Hepatocyte (in vitro differentiated cells): ENCODE data around the gene LGALSL. TPM values are rescaled to one million over a fixed set of nuclear protein-coding genes. Genes with fewer than 3 reads are reported as not detected.

ENCODE experiments used
- DNase-seq: peaks from one replicate; pipeline ENCODE4 v3.0.0-alpha.2; 2016; ENCODE audit warnings: low spot score
- H2AFZ ChIP-seq: fragments of 200-600 bp; sonication (generic); 2 replicates; pipeline ENCODE4 v1.6.0; 2016; ENCODE audit warnings: antibody characterized with exemption, mild to moderate bottlenecking
- H3K27ac ChIP-seq: fragments of 200-600 bp; sonication (generic); 2 replicates; pipeline ENCODE4 v1.5.1; 2016; ENCODE audit warnings: mild to moderate bottlenecking
- H3K27me3 ChIP-seq: fragments of 200-600 bp; sonication (generic); 2 replicates; pipeline ENCODE4 v1.6.1; 2016
- H3K36me3 ChIP-seq: fragments of 200-600 bp; sonication (generic); replicated peaks from 2 replicates; pipeline ENCODE4 v1.5.1; 2016; ENCODE audit warnings: low read depth; ENCODE audit not compliant: insufficient read depth
- H3K4me1 ChIP-seq: fragments of 200-600 bp; sonication (generic); 2 replicates; pipeline ENCODE4 v1.5.1; 2016; ENCODE audit warnings: mild to moderate bottlenecking, moderate library complexity; ENCODE audit not compliant: insufficient read depth
- H3K4me2 ChIP-seq: fragments of 200-600 bp; sonication (generic); 2 replicates; pipeline ENCODE4 v1.6.0; 2016
- H3K4me3 ChIP-seq: fragments of 200-600 bp; sonication (generic); 2 replicates; pipeline ENCODE4 v1.5.1; 2016; ENCODE audit warnings: mild to moderate bottlenecking
- H3K79me2 ChIP-seq: fragments of 200-600 bp; sonication (generic); 2 replicates; pipeline ENCODE4 v1.6.0; 2017; ENCODE audit warnings: mild to moderate bottlenecking
- H3K9me2 ChIP-seq: fragments of 200-600 bp; sonication (generic); replicated peaks from 2 replicates; pipeline ENCODE4 v1.6.0; 2017; ENCODE audit warnings: mild to moderate bottlenecking; ENCODE audit not compliant: insufficient read depth
- H3K9me3 ChIP-seq: fragments of 200-600 bp; sonication (generic); 2 replicates; pipeline ENCODE4 v1.5.1; 2016; ENCODE audit warnings: low read depth, mild to moderate bottlenecking
- H4K20me1 ChIP-seq: fragments of 200-600 bp; sonication (generic); 2 replicates; pipeline ENCODE4 v1.6.0; 2016; ENCODE audit warnings: mild to moderate bottlenecking; ENCODE audit not compliant: insufficient read depth, poor library complexity, severe bottlenecking
- EZH2 ChIP-seq: fragments of 200-600 bp; sonication (generic); IDR thresholded peaks from 2 replicates; pipeline ENCODE4 v1.6.1; 2016; ENCODE audit warnings: antibody characterized with exemption, mild to moderate bottlenecking, borderline replicate concordance
- EZH2phosphoT487 ChIP-seq: fragments of 200-600 bp; sonication (generic); IDR thresholded peaks from one replicate; pipeline ENCODE4 v1.6.1; 2018; ENCODE audit warnings: antibody characterized with exemption, mild to moderate bottlenecking, low read depth, moderate library complexity; ENCODE audit not compliant: unreplicated experiment, severe bottlenecking
- WGBS: methylation state at CpG from one replicate; pipeline ENCODE4 v1.1.6; 2016; ENCODE audit warnings: low lambda C conversion rate; ENCODE audit errors: missing lambda C conversion rate; 5-methylcytosine and 5-hydroxymethylcytosine counted together
- polyA plus RNA-seq: library from polyadenylated mRNA; unstranded; fragments of >200 nt; fragmentation: Nextera tagmentation; extraction: Ambion mirVana; gene quantifications from 2 replicates; pipeline ENCODE4 v1.2.1, GENCODE V29; 2016
- total RNA-seq: library from RNA; depleted of rRNA; stranded (reverse); fragments of >200 nt; gene quantifications from 2 replicates; pipeline ENCODE4 v1.2.3, GENCODE V29; 2014
- TF ChIP-seq, protein P1 (sequence below): fragments of 200-600 bp; sonication (generic); IDR thresholded peaks from 2 replicates; pipeline ENCODE4 v1.5.1; 2016; ENCODE audit warnings: antibody characterized with exemption, mild to moderate bottlenecking; ENCODE audit not compliant: poor library complexity

LGALSL gene
- total and polyA plus RNA-seq, 2 experiments from 2014 or later, result 30.7 to 44.6 TPM

DNA sequence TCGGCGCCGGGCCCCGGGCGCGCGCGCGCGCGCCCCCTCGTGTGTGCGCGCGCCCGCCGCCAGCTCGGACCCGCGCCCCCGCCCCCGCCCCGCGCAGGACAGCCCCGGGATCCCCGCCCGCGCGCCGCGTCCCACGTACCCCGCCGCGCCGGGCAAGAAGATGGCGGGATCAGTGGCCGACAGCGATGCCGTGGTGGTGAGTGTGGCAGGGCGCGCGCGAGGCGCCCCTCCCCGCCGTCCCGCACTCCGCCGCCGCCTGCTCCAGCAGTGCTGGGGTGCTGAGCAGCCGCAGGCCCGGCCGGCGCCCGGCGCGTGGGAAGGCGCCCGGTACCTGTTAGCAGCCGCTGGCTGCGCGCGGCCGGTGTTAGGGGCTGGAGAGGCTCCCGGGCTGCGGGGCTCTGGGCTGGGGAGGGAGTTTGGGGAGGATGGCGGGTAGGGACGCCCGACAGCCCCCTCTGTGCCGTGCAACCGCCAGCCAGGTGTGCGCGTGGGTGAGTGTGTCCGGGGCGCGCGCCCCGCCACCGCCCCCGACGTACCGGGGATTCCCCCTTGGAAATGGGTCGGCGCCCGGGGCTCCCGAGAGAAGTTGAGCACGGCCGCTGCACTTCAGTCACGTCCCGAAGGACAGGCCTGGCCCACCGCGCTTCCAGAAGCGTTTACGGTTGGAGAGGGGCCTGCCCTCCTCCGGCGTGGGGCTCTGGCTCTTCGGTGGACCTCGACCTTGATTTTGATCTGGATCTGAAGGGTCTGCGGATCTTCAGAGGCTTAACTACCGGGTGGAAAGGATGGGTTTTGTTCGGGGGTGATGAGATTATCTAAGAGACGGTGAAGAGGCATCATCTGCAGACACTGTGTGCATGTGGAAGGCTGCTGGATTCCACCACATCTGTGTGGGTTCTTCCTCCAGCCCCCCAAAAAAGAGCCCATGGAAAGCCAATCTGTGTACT is 697 bp downstream of the LGALSL start:
- Histone ChIP-seq H3K9me2 (no peaks in the 10 kb centered on the region), H2AFZ (peak overlapping the region; percentile 79), H3K27me3 (no peaks in the 10 kb centered on the region), H3K4me1 (peaks cover 4% of the 10 kb centered on the region), H3K36me3 (no peaks in the 10 kb centered on the region), H3K27ac (peak overlapping the region; percentile 98), H4K20me1 (no peaks in the 10 kb centered on the region), H3K4me2 (peak overlapping the region; percentile 80), H3K9me3 (no peaks in the 10 kb centered on the region), H3K79me2 (peaks cover 24% of the 10 kb centered on the region), H3K4me3 (peak overlapping the region; percentile 87)
- TF ChIP-seq, protein P1, sequence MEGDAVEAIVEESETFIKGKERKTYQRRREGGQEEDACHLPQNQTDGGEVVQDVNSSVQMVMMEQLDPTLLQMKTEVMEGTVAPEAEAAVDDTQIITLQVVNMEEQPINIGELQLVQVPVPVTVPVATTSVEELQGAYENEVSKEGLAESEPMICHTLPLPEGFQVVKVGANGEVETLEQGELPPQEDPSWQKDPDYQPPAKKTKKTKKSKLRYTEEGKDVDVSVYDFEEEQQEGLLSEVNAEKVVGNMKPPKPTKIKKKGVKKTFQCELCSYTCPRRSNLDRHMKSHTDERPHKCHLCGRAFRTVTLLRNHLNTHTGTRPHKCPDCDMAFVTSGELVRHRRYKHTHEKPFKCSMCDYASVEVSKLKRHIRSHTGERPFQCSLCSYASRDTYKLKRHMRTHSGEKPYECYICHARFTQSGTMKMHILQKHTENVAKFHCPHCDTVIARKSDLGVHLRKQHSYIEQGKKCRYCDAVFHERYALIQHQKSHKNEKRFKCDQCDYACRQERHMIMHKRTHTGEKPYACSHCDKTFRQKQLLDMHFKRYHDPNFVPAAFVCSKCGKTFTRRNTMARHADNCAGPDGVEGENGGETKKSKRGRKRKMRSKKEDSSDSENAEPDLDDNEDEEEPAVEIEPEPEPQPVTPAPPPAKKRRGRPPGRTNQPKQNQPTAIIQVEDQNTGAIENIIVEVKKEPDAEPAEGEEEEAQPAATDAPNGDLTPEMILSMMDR, result no peak
- TF ChIP-seq EZH2phosphoT487 (no peak), EZH2 (no peak)
- 1% methylated on average over 36 of the region's 103 CpGs for WGBS
- peak; percentile 82 for DNase-seq

DNA sequence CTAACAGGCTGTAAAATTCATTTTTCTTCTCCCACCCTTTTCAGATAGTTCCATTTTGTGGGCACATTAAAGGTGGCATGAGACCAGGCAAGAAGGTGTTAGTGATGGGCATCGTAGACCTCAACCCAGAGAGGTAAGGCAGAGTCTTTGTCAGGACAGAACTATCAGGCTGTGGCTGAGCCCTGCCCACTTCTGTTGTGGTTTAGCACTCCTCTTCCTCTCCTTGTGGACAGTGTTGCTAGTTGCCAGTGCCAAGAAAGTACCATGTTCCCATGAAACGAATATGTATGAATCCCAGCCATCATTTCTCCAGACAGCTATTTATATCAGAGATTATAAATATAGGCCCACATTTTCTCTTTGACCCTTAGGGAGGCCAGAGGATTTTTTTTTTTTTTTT is 1.6 kb downstream of the LGALSL start:
- Histone ChIP-seq H3K4me2 (peak overlapping the region; percentile 80), H3K9me3 (no peaks in the 10 kb centered on the region), H4K20me1 (no peaks in the 10 kb centered on the region), H3K36me3 (no peaks in the 10 kb centered on the region), H3K27me3 (no peaks in the 10 kb centered on the region), H3K79me2 (peaks cover 24% of the 10 kb centered on the region), H3K4me3 (peak overlapping the region; percentile 87), H3K9me2 (no peaks in the 10 kb centered on the region), H2AFZ (no peak overlapping the region), H3K27ac (peak overlapping the region; percentile 98), H3K4me1 (peaks cover 4% of the 10 kb centered on the region)
- WGBS, result 86% methylated on average over 2 of the region's 2 CpGs
- TF ChIP-seq EZH2, result no peak
- no peak for TF ChIP-seq EZH2phosphoT487
- TF ChIP-seq, protein P1, result no peak
- no peak for DNase-seq

DNA sequence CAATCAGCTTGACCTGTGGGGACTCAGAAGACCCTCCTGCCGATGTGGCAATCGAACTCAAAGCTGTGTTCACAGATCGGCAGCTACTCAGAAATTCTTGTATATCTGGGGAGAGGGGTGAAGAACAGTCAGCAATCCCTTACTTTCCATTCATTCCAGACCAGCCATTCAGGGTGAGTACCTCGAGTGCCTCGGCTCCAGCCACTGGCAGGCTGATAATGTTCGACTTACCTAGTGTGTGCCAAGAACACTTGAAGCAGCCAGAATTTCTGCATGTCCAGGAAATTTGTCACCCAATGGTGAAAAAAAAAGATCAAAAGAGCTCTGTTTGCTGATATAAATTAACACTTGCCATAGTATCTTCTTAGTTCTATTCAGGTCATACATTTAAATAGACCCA is 2.3 kb downstream of the LGALSL start:
- Histone ChIP-seq H4K20me1 (no peaks in the 10 kb centered on the region), H3K27me3 (no peaks in the 10 kb centered on the region), H3K36me3 (no peaks in the 10 kb centered on the region), H3K4me3 (no peak overlapping the region), H3K9me3 (no peaks in the 10 kb centered on the region), H3K9me2 (no peaks in the 10 kb centered on the region), H2AFZ (no peak overlapping the region), H3K79me2 (peaks cover 24% of the 10 kb centered on the region), H3K4me2 (peak overlapping the region; percentile 80), H3K4me1 (peaks cover 4% of the 10 kb centered on the region), H3K27ac (no peak overlapping the region)
- TF ChIP-seq, protein P1, result no peak
- TF ChIP-seq EZH2phosphoT487 (no peak), EZH2 (no peak)
- no peak for DNase-seq
- WGBS, result 92% methylated on average over 6 of the region's 6 CpGs
